Activated CD8-positive, alpha-beta memory T cell treated with anti-CD3 and anti-CD28 coated beads, Interleukin-2, amount 50 U/mL, for 48 hours (primary cell): ENCODE measurements around the gene NEBL.

Experiments used
- DNase-seq: peaks from one replicate; pipeline ENCODE4 v3.0.0-alpha.2; 2020

Gene NEBL

DNA sequence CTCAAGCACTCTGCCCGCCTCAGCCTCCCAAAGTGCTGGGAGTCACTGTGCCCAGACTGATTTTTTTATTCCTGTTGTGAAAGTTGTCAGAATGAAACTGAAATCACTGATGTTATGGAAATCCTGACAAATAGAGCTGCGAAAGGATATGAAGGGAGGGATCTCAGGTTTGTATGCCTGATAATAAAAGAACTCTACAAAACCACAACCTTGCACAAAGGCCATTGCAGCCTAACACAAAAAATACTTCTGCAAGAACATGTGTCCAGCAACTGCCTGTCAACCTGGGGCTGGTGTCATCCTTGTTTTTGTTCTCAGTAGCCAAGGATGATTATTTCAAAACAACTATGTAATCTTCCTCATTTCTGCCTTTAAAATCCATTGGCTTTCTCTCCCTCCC is 126.1 kb downstream of the NEBL start:
- DNase-seq: no peak

- DNase-seq: no peak
Measured at GRCh38 chr10:20769481-20769880, 127.6 kb downstream of the NEBL start.

GRCh38 chr10:20768843-20769242 is 128.3 kb downstream of the NEBL start:
- DNase-seq: no peak

GRCh38 chr10:20767028-20767427 is 130.1 kb downstream of the NEBL start:
- no peak for DNase-seq

DNA sequence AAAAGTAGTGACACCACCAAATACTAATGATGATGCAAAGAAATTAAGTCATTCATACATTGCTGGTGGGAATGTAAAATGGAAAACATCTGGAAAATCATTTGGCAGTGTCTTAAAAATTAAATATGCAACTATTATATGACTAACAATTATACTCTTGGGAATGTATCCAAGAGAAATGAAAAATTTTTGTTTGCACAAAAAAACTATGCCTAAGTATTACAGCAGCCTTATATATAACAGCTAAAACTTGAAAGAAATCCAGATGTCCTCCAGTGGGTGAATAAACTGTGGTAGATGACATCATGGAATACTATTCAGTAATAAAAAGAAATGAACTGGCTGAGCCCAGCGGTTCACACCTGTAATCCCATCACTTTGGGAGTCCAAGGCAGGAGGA is 132.0 kb downstream of the NEBL start:
- DNase-seq: no peak

GRCh38 chr10:20760460-20760859 is 136.7 kb downstream of the NEBL start:
- no peak for DNase-seq

DNA sequence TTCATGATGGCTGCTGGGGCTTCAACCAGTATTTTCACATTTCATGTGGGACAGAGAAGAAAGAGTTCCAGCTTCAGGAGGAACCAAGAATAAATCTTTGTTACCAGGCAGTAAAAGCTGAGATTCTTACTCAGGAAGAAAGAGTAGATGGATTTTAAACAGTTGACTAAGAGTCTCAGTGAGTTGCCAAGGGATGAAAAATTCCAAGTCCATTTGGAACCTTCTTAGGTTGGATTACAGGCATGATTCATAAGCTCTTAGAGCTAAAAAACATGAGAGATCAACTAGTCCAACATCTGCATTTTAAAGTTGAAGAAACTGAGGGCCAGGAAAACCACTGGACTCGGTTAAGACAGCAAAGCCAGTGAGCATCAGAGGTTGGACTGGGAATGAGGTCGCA is 148.6 kb downstream of the NEBL start:
- no peak for DNase-seq

DNA sequence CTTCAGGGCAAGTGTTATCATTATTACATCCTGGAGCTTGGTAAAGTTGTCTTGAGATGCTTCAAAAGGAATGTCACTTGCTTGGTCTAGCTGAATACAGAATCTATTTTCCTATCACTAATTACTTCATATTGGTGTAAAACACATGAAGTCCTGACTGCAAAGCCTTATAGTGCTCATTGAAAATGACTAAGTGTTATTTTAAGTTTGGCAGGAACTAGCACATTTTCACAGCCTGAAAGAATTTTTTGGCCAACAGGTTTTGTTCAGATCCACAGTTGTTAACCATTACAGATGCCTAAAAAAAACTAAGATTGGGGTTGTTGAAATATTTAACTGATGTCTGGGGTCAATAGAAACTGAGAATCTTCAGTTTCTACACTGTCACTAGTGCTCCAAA is 149.3 kb downstream of the NEBL start:
- DNase-seq: no peak

DNA sequence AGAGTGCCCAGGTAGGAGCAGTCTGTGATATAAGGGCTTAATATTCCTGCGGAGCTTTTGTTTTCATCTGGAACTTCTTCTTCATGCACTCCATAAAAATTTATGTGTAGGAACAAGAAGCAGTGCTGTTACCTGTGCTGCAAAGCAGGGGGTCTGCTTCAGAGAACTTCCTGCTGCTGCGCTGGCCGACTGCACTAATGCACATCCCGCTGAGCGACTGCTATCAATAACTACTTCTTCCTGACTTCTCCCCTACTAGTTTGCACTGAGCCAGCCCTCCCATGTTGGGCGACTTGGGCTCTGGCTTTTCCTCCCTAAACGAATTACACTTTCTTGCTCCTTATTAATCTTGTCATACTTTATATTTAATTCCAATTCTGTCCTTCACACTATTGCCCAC is 150.3 kb downstream of the NEBL start:
- no peak for DNase-seq

- DNase-seq: no peak
Measured at GRCh38 chr10:20745556-20746375, 151.3 kb downstream of the NEBL start.

GRCh38 chr10:20744821-20745220 is 152.3 kb downstream of the NEBL start:
- DNase-seq: no peak

- no peak for DNase-seq
Measured at GRCh38 chr10:20743942-20744341, 153.2 kb downstream of the NEBL start.

DNA sequence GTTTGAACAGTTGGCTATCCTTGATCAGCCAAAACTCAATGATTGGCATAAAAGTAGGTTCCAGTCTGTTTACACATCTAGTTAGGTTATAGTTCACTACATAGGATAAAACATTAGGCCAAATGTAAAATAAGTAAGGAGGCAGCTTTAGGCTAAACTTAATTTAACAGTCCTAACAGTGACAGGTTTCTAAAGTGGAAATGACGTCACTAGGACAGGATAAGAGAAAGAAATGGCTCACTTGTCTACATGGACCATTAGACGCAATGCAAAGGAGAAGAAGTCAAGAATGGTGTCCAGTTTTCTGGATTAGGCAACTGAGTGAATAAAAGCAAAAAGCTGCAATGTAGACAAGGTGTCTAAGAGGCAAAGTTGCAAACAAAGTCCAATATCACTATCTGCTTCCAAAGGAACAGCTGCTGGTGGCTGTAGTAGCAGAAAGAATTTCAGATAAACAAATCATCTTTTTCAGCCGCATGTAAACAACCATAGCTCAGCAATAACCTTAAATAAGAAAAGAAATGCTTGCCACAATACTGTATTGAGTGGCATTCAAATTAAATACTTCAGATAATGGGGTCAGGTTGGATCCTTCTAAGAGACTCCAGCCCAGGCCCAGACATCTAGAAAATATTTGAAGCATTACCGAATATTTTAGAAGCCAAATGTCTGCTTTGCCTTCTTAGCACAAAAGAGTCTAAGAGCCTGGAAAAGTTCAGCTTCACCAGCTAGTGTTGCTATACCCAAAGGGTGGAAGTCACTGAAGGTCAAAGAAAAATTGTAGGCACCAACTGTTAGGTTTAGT is 154.2 kb downstream of the NEBL start:
- no peak for DNase-seq

GRCh38 chr10:20740120-20740519 is 157.0 kb downstream of the NEBL start:
- DNase-seq: no peak

GRCh38 chr10:20737107-20737506 is 160.0 kb downstream of the NEBL start:
- no peak for DNase-seq
